Tibial nerve (tissue), 4 donors: Measurements from ENCODE around the gene CLCNKA. TPM values are rescaled to one million over a fixed set of nuclear protein-coding genes. Genes with fewer than 3 reads are reported as not detected.

ENCODE experiments used
- DNase-seq, 2 donors: peaks; one replicate each; pipeline ENCODE4 v3.0.0-alpha.2; 2019; ENCODE audit warnings: low spot score in 2 of 2
- H3K27ac ChIP-seq, 4 donors: fragments of 200-600 bp; sonication (generic) in 3 of 4; one replicate each; pipeline ENCODE4 v1.5.1; 2017 to 2019; ENCODE audit warnings: mild to moderate bottlenecking in 1 of 4
- H3K27me3 ChIP-seq, 2 donors: fragments of 200-600 bp; sonication (generic) in 1 of 2; one replicate each; pipeline versions ENCODE4 v1.5.1 to v1.6.0; 2017 to 2019
- H3K36me3 ChIP-seq, 3 donors: fragments of 200-600 bp; sonication (generic); one replicate each; pipeline ENCODE4 v1.5.1; 2018 to 2019
- H3K4me1 ChIP-seq, 4 donors: fragments of 200-600 bp; sonication (generic) in 3 of 4; one replicate each; pipeline ENCODE4 v1.5.1; 2017 to 2019
- H3K4me3 ChIP-seq, 4 donors: fragments of 200-600 bp; sonication (generic) in 3 of 4; one replicate each; pipeline ENCODE4 v1.5.1; 2017 to 2019; ENCODE audit warnings: mild to moderate bottlenecking in 1 of 4, moderate library complexity in 1 of 4
- H3K9me3 ChIP-seq, 4 donors: fragments of 200-600 bp; sonication (generic) in 3 of 4; one replicate each; pipeline ENCODE4 v1.5.1; 2017 to 2019
- CTCF ChIP-seq, 5 experiments: fragments of 200-600 bp in 3 of 5; fragments of 450-650 bp in 2 of 5; sonication (generic) in 3 of 5; IDR thresholded peaks; one replicate each; pipeline ENCODE4 v1.5.1; 2016 to 2019; ENCODE audit warnings: antibody characterized with exemption in 5 of 5, mild to moderate bottlenecking in 3 of 5, moderate library complexity in 2 of 5
- EP300 ChIP-seq, 2 donors: sonication (generic); formaldehyde crosslinking; IDR thresholded peaks; one replicate each; pipeline ENCODE4 v1.6.1; 2017; ENCODE audit warnings: antibody characterized with exemption in 2 of 2, mild to moderate bottlenecking in 1 of 2
- POLR2A ChIP-seq, 2 donors: fragments of 450-650 bp; IDR thresholded peaks; one replicate each; pipeline ENCODE4 v1.6.1; 2017; ENCODE audit warnings: antibody characterized with exemption in 2 of 2, mild to moderate bottlenecking in 2 of 2, moderate library complexity in 2 of 2
- WGBS, 2 donors: methylation state at CpG; one replicate each; pipeline ENCODE4 v1.1.5; 2018; 5-methylcytosine and 5-hydroxymethylcytosine counted together
- total RNA-seq, 4 donors: library from RNA; depleted of rRNA; stranded (reverse); fragments of >200 nt; gene quantifications; one replicate each; pipeline ENCODE4 v1.1.0, GENCODE V29; 2016

CLCNKA gene
- total RNA-seq, 4 donors from 2014 or later: not detected

- H3K27ac ChIP-seq: no peak overlapping the region
- no peak for DNase-seq
- WGBS, 2 donors: 83 to 85% methylated on average over 11 of the region's 11 CpGs
Measured at GRCh38 chr1:16076865-16077238, 55.0 kb downstream of the CLCNKA start.

GRCh38 chr1:16077406-16078245, 55.8 kb downstream of the CLCNKA start:
- 82 to 87% methylated on average over 12 of the region's 12 CpGs for WGBS, 2 donors
- TF ChIP-seq CTCF (IDR thresholded peaks at IDR 0.05): no peak
- no peak for TF ChIP-seq POLR2A (IDR thresholded peaks at IDR 0.05)
- no peak for TF ChIP-seq EP300 (IDR thresholded peaks at IDR 0.05)
- H3K27ac ChIP-seq: no peak overlapping the region

More at GRCh38 chr1:16076865-16077238, 55.0 kb downstream of the CLCNKA start:
- Histone ChIP-seq H3K27me3 (peaks cover 0 to 4% of the 10 kb centered on the region in 2 donors), H3K36me3 (no peaks in the 10 kb centered on the region), H3K9me3 (no peaks in the 10 kb centered on the region), H3K4me1 (peaks cover 0 to 34% (median 13%) of the 10 kb centered on the region in 4 donors), H3K4me3 (no peak overlapping the region)
- no peak for TF ChIP-seq POLR2A (IDR thresholded peaks at IDR 0.05)
- TF ChIP-seq CTCF (IDR thresholded peaks at IDR 0.05): no peak
- no peak for TF ChIP-seq EP300 (IDR thresholded peaks at IDR 0.05)

GRCh38 chr1:16078925-16079656, 57.3 kb downstream of the CLCNKA start:
- Histone ChIP-seq H3K4me3 (no peak overlapping the region), H3K36me3 (no peaks in the 10 kb centered on the region), H3K4me1 (peaks cover 0 to 39% (median 9%) of the 10 kb centered on the region in 4 donors), H3K27ac (peak overlapping the region in 2 of 4 donors; percentile 48 to 56), H3K27me3 (no peaks in the 10 kb centered on the region), H3K9me3 (no peaks in the 10 kb centered on the region)
- TF ChIP-seq POLR2A (IDR thresholded peaks at IDR 0.05) (no peak), CTCF (IDR thresholded peaks at IDR 0.05) (peak; percentile 80 to 98 (median 84)), EP300 (IDR thresholded peaks at IDR 0.05) (peak in 1 of 2 donors; percentile 34)
- 37 to 39% methylated on average over 10 of the region's 10 CpGs for WGBS, 2 donors
- peak; percentile 74 to 89 for DNase-seq

More at GRCh38 chr1:16077406-16078245, 55.8 kb downstream of the CLCNKA start:
- DNase-seq: no peak
- Histone ChIP-seq H3K36me3 (no peaks in the 10 kb centered on the region), H3K27me3 (peaks cover 0 to 4% of the 10 kb centered on the region in 2 donors), H3K9me3 (no peaks in the 10 kb centered on the region), H3K4me1 (peaks cover 0 to 41% (median 13%) of the 10 kb centered on the region in 4 donors), H3K4me3 (no peak overlapping the region)

GRCh38 chr1:16080422-16081150, 58.8 kb downstream of the CLCNKA start:
- no peak overlapping the region for H3K4me3 ChIP-seq
- H3K36me3 ChIP-seq: no peaks in the 10 kb centered on the region
- peaks cover 0 to 28% (median 3%) of the 10 kb centered on the region in 4 donors for H3K4me1 ChIP-seq
- H3K27ac ChIP-seq: no peak overlapping the region
- no peak for TF ChIP-seq EP300 (IDR thresholded peaks at IDR 0.05)
- TF ChIP-seq POLR2A (IDR thresholded peaks at IDR 0.05): no peak
- TF ChIP-seq CTCF (IDR thresholded peaks at IDR 0.05): no peak
- no peaks in the 10 kb centered on the region for H3K9me3 ChIP-seq
- H3K27me3 ChIP-seq: no peaks in the 10 kb centered on the region
- WGBS, 2 donors: 91 to 96% methylated on average over 5 of the region's 5 CpGs
- no peak for DNase-seq
